Measurements from ENCODE around the gene RASGRP2. TPM values are rescaled to one million over a fixed set of nuclear protein-coding genes. Genes with fewer than 3 reads are reported as not detected.

Gene RASGRP2
- total and polyA plus RNA-seq, 2 donors (not counting 3 experiments of a cell fraction or from before 2014, with no cell fraction given) = 1.2 to 2.3 TPM

- H3K9me1 ChIP-seq (replicated peaks; ENCODE audit: control insufficient read depth, extremely low read depth, insufficient read depth, low read length) = no peaks in the 10 kb centered on the region
- BruUV-seq (replicated peaks) = no TSS peak
- no peak for FAIRE-seq
- peaks cover 58 to 75% of the 10 kb centered on the region in 2 experiments for H3K36me3 ChIP-seq (ENCODE audit: control insufficient read depth in 2 of 2, extremely low read depth in 1 of 2, insufficient read depth in 2 of 2, low read length in 2 of 2)
- peak overlapping the region; percentile 63 for H3K27ac ChIP-seq (ENCODE audit: insufficient read depth, low read depth, low read length)
- peaks cover 33% of the 10 kb centered on the region for H3K4me1 ChIP-seq (ENCODE audit: control insufficient read depth, extremely low read depth, insufficient read depth, low read length)
- ChIA-PET CTCF (interaction anchor here (0.7 to 1.5 kb wide), 4 partner anchors 9 to 1116 kb away, joined by 3 to 12 read pairs (median 6); partner anchors contain the start of genes FIBP and PYGM), POLR2A (interaction anchor here (0.7 to 0.8 kb wide), 2 partner anchors 9 to 1285 kb away, joined by 4 to 8 read pairs; no protein-coding TSS in a partner anchor)
- H2AFZ ChIP-seq (ENCODE audit: low read depth, low read length) = no peak overlapping the region
- no peak overlapping the region for H3K4me3 ChIP-seq (replicated peaks in 1 of 3; ENCODE audit: insufficient read depth in 1 of 3, low read depth in 1 of 3, low read length in 3 of 3)
- peaks cover 92% of the 10 kb centered on the region for H3K79me2 ChIP-seq (ENCODE audit: control insufficient read depth, insufficient read depth, low read length)
- TF ChIP-seq CTCF (IDR thresholded peaks at IDR 0.05; ENCODE audit: extremely low read depth in 1 of 2, insufficient read depth in 1 of 2, low read depth in 1 of 2, low read length in 2 of 2) = no peak
- TF ChIP-seq MYC (IDR thresholded peaks at IDR 0.05; ENCODE audit: low read depth, low read length) = no peak
- TF ChIP-seq GATA2 (IDR thresholded peaks at IDR 0.05; ENCODE audit: insufficient read depth, insufficient read length, low read depth, low read length) = no peak
- TF ChIP-seq MAX (IDR thresholded peaks at IDR 0.05; ENCODE audit: insufficient read depth, insufficient read length) = no peak
- TF ChIP-seq EZH2 (IDR thresholded peaks at IDR 0.05; ENCODE audit: borderline replicate concordance, low read depth, low read length, severe bottlenecking) = no peak
- no peak for TF ChIP-seq POLR2AphosphoS5 (IDR thresholded peaks at IDR 0.05; ENCODE audit: insufficient read depth, low read depth, low read length)
- peak; percentile 17 for TF ChIP-seq FOS (IDR thresholded peaks at IDR 0.05; ENCODE audit: borderline replicate concordance, insufficient read depth, low read length)
- no peak for TF ChIP-seq POLR2A (IDR thresholded peaks at IDR 0.05; ENCODE audit: low read depth, low read length)
- TF ChIP-seq JUN (IDR thresholded peaks at IDR 0.05; ENCODE audit: borderline replicate concordance, insufficient read depth, insufficient read length, low read depth) = peak; percentile 38
- H3K4me2 ChIP-seq (ENCODE audit: insufficient read depth, low read length) = peak overlapping the region; percentile 48
- H3K9ac ChIP-seq (replicated peaks; ENCODE audit: extremely low read depth, insufficient read depth, low read length) = peak overlapping the region; percentile 18
- intact Hi-C loops (cut with micrococcal nuclease) = no loop called here
- H3K9me3 ChIP-seq (replicated peaks; ENCODE audit: control insufficient read depth, insufficient read depth, low read length) = no peaks in the 10 kb centered on the region
- dilution Hi-C loops (cut with MboI; ENCODE audit: extremely low pct_ligation_motif_present, low sequenced_read_pairs) = no loop called here
- H3K27me3 ChIP-seq (ENCODE audit: control insufficient read depth in 2 of 2, insufficient read depth in 2 of 2, low read length in 2 of 2) = no peaks in the 10 kb centered on the region
- peaks cover 28% of the 10 kb centered on the region for H4K20me1 ChIP-seq (replicated peaks; ENCODE audit: control insufficient read depth, extremely low read depth, insufficient read depth, low read length)
- DNase-seq (ENCODE audit: low read depth, low spot score) = peak; percentile 48
Observed at GRCh38 chr11:64772303-64773018, 28.5 kb upstream of the RASGRP2 start.
